GM23338 (cell line): ENCODE data around the gene RIMKLB. TPM values are rescaled to one million over a fixed set of nuclear protein-coding genes. Genes with fewer than 3 reads are reported as not detected.

Experiments
- ATAC-seq: fragments of 200-7000 bp; cut with Tn5 transposase; 3 replicates; pipeline ENCODE4 v1.9.1; 2020
- DNase-seq: peaks from one replicate; pipeline ENCODE4 v3.0.0-alpha.2; 2015; ENCODE audit warnings: low spot score
- H2AFZ ChIP-seq: fragments of 200-600 bp; sonication (generic); 2 replicates; pipeline ENCODE4 v1.8.0; 2016; ENCODE audit warnings: antibody characterized with exemption, mild to moderate bottlenecking, moderate library complexity
- H3F3A ChIP-seq: fragments of 200-600 bp; sonication (generic); replicated peaks from 2 replicates; pipeline ENCODE4 v1.8.0; 2017; ENCODE audit warnings: antibody characterized with exemption, mixed run types, low read depth
- H3K27ac ChIP-seq: fragments of 200-600 bp; sonication (generic); 2 replicates; pipeline ENCODE4 v1.6.1; 2016; ENCODE audit warnings: low read depth
- H3K27me3 ChIP-seq: fragments of 200-600 bp; sonication (generic); 2 replicates; pipeline ENCODE4 v1.8.0; 2016; ENCODE audit warnings: mild to moderate bottlenecking, mixed run types, moderate library complexity; ENCODE audit not compliant: insufficient read depth
- H3K36me3 ChIP-seq: fragments of 200-600 bp; sonication (generic); 2 replicates; pipeline ENCODE4 v1.8.0; 2016; ENCODE audit warnings: mild to moderate bottlenecking; ENCODE audit not compliant: insufficient read depth
- H3K4me1 ChIP-seq: fragments of 200-600 bp; sonication (generic); 2 replicates; pipeline ENCODE4 v1.8.0; 2016; ENCODE audit warnings: mild to moderate bottlenecking, moderate library complexity; ENCODE audit not compliant: insufficient read depth
- H3K4me2 ChIP-seq: fragments of 200-600 bp; sonication (generic); 2 replicates; pipeline ENCODE4 v1.7.1; 2017; ENCODE audit warnings: mixed run types
- H3K4me3 ChIP-seq: fragments of 200-600 bp; sonication (generic); 2 replicates; pipeline ENCODE4 v1.6.1; 2016; ENCODE audit warnings: mixed run types
- H3K79me2 ChIP-seq: fragments of 200-600 bp; sonication (generic); replicated peaks from 2 replicates; pipeline ENCODE4 v1.8.0; 2017; ENCODE audit warnings: mild to moderate bottlenecking; ENCODE audit not compliant: insufficient read depth
- H3K9me2 ChIP-seq: fragments of 200-600 bp; sonication (generic); 2 replicates; pipeline ENCODE4 v1.8.0; 2017; ENCODE audit not compliant: insufficient read depth
- H4K20me1 ChIP-seq: fragments of 200-600 bp; sonication (generic); replicated peaks from 2 replicates; pipeline ENCODE4 v1.8.0; 2017; ENCODE audit warnings: mild to moderate bottlenecking; ENCODE audit not compliant: insufficient read depth
- H3K27ac Mint-ChIP-seq: 2 replicates; pipeline ENCODE4 v1.8.0; 2020; ENCODE audit warnings: inconsistent platforms, mild to moderate bottlenecking, moderate library complexity, mixed read lengths
- H3K27me3 Mint-ChIP-seq: 3 replicates; pipeline ENCODE4 v1.8.0; 2022; ENCODE audit warnings: low read depth, mild to moderate bottlenecking, moderate library complexity, mixed read lengths, inconsistent platforms; ENCODE audit not compliant: insufficient read depth, poor library complexity
- H3K36me3 Mint-ChIP-seq: 3 replicates; pipeline ENCODE4 v1.8.0; 2021; ENCODE audit warnings: low read depth, mild to moderate bottlenecking, inconsistent platforms, moderate library complexity, mixed read lengths
- H3K4me1 Mint-ChIP-seq: 3 replicates; pipeline ENCODE4 v1.8.0; 2020; ENCODE audit warnings: mild to moderate bottlenecking, inconsistent platforms, mixed read lengths
- H3K4me3 Mint-ChIP-seq: 3 replicates; pipeline ENCODE4 v1.8.0; 2021; ENCODE audit warnings: moderate library complexity, mild to moderate bottlenecking, inconsistent platforms, mixed read lengths
- H3K9me3 Mint-ChIP-seq: 3 replicates; pipeline ENCODE4 v1.8.0; 2020; ENCODE audit warnings: moderate library complexity, mild to moderate bottlenecking, inconsistent platforms, mixed read lengths
- CREB1 ChIP-seq: fragments of 250-450 bp; sonication (Bioruptor Pico); IDR thresholded peaks from 2 replicates; pipeline ENCODE4 v1.5.0; 2020; ENCODE audit warnings: low read depth, mild to moderate bottlenecking, moderate library complexity
- EZH2 ChIP-seq: fragments of 200-600 bp; sonication (generic); IDR thresholded peaks from one replicate; pipeline ENCODE4 v1.8.0; 2017; ENCODE audit warnings: antibody characterized with exemption, mild to moderate bottlenecking, low read depth; ENCODE audit not compliant: unreplicated experiment
- EZH2phosphoT487 ChIP-seq: fragments of 200-600 bp; sonication (generic); IDR thresholded peaks from one replicate; pipeline ENCODE4 v1.8.1; 2018; ENCODE audit warnings: antibody characterized with exemption; ENCODE audit not compliant: unreplicated experiment
- JUNB ChIP-seq: IDR thresholded peaks from one replicate; pipeline ENCODE4 v1.6.1; 2016; ENCODE audit warnings: antibody characterized with exemption; ENCODE audit not compliant: unreplicated experiment
- NANOG ChIP-seq: IDR thresholded peaks from 2 replicates; pipeline ENCODE4 v1.6.1; 2016; ENCODE audit warnings: antibody characterized with exemption, borderline replicate concordance
- POLR2AphosphoS5 ChIP-seq: IDR thresholded peaks from 2 replicates; pipeline ENCODE4 v1.6.1; 2016; ENCODE audit warnings: antibody characterized with exemption, low read depth
- STAT1 ChIP-seq: IDR thresholded peaks from one replicate; pipeline ENCODE4 v1.6.1; 2016; ENCODE audit warnings: antibody characterized with exemption; ENCODE audit not compliant: unreplicated experiment
- ZNF114 ChIP-seq: fragments of 250-450 bp; sonication (Bioruptor Pico); IDR thresholded peaks from 2 replicates; pipeline ENCODE4 v1.5.0; 2020; ENCODE audit warnings: mild to moderate bottlenecking, moderate library complexity
- ZNF331 ChIP-seq: fragments of 250-450 bp; sonication (Bioruptor Pico); IDR thresholded peaks from 2 replicates; pipeline ENCODE4 v1.5.0; 2020; ENCODE audit warnings: low read depth, mild to moderate bottlenecking, moderate library complexity
- polyA plus RNA-seq: library from polyadenylated mRNA; unstranded; fragments of >200 nt; fragmentation: Nextera tagmentation; extraction: Ambion mirVana; gene quantifications from 2 replicates; pipeline ENCODE4 v1.2.1, GENCODE V29; 2016
- total RNA-seq: library from RNA; depleted of rRNA; stranded (reverse); fragments of >200 nt; shearing (Covaris generic); gene quantifications from 2 replicates; pipeline ENCODE4 v1.2.3, GENCODE V29; 2014
- TF ChIP-seq, protein P1 (sequence below): IDR thresholded peaks from 2 replicates; pipeline ENCODE4 v1.6.1; 2016; ENCODE audit warnings: antibody characterized with exemption
- TF ChIP-seq, protein P2 (sequence below): fragments of 250-450 bp; sonication (Bioruptor Pico); IDR thresholded peaks from 2 replicates; pipeline ENCODE4 v1.5.0; 2020; ENCODE audit warnings: mild to moderate bottlenecking, moderate library complexity
- TF ChIP-seq, protein P3 (sequence below): IDR thresholded peaks from one replicate; pipeline ENCODE4 v1.6.1; 2018; ENCODE audit warnings: antibody characterized with exemption; ENCODE audit not compliant: unreplicated experiment
- TF ChIP-seq, protein P4 (sequence below), 2 experiments: fragments of 200-600 bp in 1 of 2; sonication (generic) in 1 of 2; conservative IDR thresholded peaks; 2 replicates each; pipeline versions ENCODE4 v1.5.1 to v1.6.1; 2016 to 2017; ENCODE audit warnings: antibody characterized with exemption in 2 of 2, low read depth in 2 of 2, mild to moderate bottlenecking in 2 of 2, moderate library complexity in 1 of 2

The RIMKLB gene
- total and polyA plus RNA-seq, 2 experiments from 2014 or later = 87.0 to 104 TPM

DNA sequence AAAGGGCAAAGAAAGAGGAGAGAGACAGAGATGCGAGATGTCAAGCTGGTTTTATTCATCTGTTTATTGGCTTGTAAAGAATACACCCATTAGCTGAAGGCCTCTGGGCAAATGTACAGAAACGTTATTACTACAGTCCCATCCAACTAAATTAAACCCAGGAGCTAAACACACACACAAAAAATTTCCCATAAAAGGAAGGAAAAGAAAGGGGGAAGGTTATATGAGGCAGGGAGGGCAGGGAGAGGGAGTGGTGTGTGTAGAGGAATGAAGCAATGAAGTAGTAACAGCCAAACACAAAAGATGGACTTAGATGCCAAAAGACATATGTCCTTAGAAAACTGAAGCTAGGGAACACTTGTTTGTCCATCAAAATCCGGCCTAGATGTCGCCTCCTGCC lies 32.0 kb upstream of the RIMKLB start:
- no peaks in the 10 kb centered on the region for H4K20me1 ChIP-seq
- 0 out of 2 replicates have a peak, but pooled peaks cover 3% of the 10 kb centered on the region for H3K9me2 ChIP-seq
- H3K79me2 ChIP-seq = no peaks in the 10 kb centered on the region
- no peaks in the 10 kb centered on the region for H3K36me3 ChIP-seq
- H3K4me3 ChIP-seq = no peak overlapping the region
- Mint-ChIP-seq H3K9me3 (0 out of 3 replicates have a peak, but pooled peaks cover 9% of the 10 kb centered on the region), H3K4me1 (no peaks in the 10 kb centered on the region; the same call in 2 of the 3 replicates), H3K4me3 (no peak overlapping the region), H3K27ac (no peak overlapping the region), H3K27me3 (no peaks in the 10 kb centered on the region), H3K36me3 (no peaks in the 10 kb centered on the region)
- no peaks in the 10 kb centered on the region for H3K27me3 ChIP-seq
- no peak for DNase-seq
- TF ChIP-seq NANOG (no peak), ZNF331 (no peak), EZH2 (no peak), CREB1 (CRISPR knock-in tag) (no peak), POLR2AphosphoS5 (no peak), EZH2phosphoT487 (no peak), STAT1 (no peak), JUNB (no peak), ZNF114 (no peak)
- TF ChIP-seq, protein P1, sequence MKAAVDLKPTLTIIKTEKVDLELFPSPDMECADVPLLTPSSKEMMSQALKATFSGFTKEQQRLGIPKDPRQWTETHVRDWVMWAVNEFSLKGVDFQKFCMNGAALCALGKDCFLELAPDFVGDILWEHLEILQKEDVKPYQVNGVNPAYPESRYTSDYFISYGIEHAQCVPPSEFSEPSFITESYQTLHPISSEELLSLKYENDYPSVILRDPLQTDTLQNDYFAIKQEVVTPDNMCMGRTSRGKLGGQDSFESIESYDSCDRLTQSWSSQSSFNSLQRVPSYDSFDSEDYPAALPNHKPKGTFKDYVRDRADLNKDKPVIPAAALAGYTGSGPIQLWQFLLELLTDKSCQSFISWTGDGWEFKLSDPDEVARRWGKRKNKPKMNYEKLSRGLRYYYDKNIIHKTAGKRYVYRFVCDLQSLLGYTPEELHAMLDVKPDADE = no peak
- TF ChIP-seq, protein P2, sequence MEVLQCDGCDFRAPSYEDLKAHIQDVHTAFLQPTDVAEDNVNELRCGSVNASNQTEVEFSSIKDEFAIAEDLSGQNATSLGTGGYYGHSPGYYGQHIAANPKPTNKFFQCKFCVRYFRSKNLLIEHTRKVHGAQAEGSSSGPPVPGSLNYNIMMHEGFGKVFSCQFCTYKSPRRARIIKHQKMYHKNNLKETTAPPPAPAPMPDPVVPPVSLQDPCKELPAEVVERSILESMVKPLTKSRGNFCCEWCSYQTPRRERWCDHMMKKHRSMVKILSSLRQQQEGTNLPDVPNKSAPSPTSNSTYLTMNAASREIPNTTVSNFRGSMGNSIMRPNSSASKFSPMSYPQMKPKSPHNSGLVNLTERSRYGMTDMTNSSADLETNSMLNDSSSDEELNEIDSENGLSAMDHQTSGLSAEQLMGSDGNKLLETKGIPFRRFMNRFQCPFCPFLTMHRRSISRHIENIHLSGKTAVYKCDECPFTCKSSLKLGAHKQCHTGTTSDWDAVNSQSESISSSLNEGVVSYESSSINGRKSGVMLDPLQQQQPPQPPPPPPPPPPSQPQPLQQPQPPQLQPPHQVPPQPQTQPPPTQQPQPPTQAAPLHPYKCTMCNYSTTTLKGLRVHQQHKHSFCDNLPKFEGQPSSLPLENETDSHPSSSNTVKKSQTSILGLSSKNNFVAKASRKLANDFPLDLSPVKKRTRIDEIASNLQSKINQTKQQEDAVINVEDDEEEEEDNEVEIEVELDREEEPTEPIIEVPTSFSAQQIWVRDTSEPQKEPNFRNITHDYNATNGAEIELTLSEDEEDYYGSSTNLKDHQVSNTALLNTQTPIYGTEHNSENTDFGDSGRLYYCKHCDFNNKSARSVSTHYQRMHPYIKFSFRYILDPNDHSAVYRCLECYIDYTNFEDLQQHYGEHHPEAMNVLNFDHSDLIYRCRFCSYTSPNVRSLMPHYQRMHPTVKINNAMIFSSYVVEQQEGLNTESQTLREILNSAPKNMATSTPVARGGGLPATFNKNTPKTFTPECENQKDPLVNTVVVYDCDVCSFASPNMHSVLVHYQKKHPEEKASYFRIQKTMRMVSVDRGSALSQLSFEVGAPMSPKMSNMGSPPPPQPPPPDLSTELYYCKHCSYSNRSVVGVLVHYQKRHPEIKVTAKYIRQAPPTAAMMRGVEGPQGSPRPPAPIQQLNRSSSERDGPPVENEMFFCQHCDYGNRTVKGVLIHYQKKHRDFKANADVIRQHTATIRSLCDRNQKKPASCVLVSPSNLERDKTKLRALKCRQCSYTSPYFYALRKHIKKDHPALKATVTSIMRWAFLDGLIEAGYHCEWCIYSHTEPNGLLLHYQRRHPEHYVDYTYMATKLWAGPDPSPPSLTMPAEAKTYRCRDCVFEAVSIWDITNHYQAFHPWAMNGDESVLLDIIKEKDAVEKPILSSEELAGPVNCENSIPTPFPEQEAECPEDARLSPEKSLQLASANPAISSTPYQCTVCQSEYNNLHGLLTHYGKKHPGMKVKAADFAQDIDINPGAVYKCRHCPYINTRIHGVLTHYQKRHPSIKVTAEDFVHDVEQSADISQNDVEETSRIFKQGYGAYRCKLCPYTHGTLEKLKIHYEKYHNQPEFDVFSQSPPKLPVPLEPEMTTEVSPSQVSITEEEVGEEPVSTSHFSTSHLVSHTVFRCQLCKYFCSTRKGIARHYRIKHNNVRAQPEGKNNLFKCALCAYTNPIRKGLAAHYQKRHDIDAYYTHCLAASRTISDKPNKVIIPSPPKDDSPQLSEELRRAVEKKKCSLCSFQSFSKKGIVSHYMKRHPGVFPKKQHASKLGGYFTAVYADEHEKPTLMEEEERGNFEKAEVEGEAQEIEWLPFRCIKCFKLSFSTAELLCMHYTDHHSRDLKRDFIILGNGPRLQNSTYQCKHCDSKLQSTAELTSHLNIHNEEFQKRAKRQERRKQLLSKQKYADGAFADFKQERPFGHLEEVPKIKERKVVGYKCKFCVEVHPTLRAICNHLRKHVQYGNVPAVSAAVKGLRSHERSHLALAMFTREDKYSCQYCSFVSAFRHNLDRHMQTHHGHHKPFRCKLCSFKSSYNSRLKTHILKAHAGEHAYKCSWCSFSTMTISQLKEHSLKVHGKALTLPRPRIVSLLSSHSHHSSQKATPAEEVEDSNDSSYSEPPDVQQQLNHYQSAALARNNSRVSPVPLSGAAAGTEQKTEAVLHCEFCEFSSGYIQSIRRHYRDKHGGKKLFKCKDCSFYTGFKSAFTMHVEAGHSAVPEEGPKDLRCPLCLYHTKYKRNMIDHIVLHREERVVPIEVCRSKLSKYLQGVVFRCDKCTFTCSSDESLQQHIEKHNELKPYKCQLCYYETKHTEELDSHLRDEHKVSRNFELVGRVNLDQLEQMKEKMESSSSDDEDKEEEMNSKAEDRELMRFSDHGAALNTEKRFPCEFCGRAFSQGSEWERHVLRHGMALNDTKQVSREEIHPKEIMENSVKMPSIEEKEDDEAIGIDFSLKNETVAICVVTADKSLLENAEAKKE (CRISPR knock-in tag) = no peak
- TF ChIP-seq, protein P3, sequence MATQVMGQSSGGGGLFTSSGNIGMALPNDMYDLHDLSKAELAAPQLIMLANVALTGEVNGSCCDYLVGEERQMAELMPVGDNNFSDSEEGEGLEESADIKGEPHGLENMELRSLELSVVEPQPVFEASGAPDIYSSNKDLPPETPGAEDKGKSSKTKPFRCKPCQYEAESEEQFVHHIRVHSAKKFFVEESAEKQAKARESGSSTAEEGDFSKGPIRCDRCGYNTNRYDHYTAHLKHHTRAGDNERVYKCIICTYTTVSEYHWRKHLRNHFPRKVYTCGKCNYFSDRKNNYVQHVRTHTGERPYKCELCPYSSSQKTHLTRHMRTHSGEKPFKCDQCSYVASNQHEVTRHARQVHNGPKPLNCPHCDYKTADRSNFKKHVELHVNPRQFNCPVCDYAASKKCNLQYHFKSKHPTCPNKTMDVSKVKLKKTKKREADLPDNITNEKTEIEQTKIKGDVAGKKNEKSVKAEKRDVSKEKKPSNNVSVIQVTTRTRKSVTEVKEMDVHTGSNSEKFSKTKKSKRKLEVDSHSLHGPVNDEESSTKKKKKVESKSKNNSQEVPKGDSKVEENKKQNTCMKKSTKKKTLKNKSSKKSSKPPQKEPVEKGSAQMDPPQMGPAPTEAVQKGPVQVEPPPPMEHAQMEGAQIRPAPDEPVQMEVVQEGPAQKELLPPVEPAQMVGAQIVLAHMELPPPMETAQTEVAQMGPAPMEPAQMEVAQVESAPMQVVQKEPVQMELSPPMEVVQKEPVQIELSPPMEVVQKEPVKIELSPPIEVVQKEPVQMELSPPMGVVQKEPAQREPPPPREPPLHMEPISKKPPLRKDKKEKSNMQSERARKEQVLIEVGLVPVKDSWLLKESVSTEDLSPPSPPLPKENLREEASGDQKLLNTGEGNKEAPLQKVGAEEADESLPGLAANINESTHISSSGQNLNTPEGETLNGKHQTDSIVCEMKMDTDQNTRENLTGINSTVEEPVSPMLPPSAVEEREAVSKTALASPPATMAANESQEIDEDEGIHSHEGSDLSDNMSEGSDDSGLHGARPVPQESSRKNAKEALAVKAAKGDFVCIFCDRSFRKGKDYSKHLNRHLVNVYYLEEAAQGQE = no peak
- TF ChIP-seq, protein P4, sequence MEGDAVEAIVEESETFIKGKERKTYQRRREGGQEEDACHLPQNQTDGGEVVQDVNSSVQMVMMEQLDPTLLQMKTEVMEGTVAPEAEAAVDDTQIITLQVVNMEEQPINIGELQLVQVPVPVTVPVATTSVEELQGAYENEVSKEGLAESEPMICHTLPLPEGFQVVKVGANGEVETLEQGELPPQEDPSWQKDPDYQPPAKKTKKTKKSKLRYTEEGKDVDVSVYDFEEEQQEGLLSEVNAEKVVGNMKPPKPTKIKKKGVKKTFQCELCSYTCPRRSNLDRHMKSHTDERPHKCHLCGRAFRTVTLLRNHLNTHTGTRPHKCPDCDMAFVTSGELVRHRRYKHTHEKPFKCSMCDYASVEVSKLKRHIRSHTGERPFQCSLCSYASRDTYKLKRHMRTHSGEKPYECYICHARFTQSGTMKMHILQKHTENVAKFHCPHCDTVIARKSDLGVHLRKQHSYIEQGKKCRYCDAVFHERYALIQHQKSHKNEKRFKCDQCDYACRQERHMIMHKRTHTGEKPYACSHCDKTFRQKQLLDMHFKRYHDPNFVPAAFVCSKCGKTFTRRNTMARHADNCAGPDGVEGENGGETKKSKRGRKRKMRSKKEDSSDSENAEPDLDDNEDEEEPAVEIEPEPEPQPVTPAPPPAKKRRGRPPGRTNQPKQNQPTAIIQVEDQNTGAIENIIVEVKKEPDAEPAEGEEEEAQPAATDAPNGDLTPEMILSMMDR (conservative IDR thresholded peaks at IDR 0.05; ENCODE audit: low read depth in 2 of 2) = no peak
- H3F3A ChIP-seq = 0 out of 2 replicates have a peak, but pooled peaks cover 3% of the 10 kb centered on the region
- ATAC-seq = no peak
- H3K27ac ChIP-seq = no peak overlapping the region
- no peaks in the 10 kb centered on the region for H3K4me1 ChIP-seq
- no peak overlapping the region for H3K4me2 ChIP-seq
- H2AFZ ChIP-seq = no peak overlapping the region
